HL-60 (cell line): Measurements from ENCODE around the gene RFWD3.

ENCODE experiments used
- GABPA ChIP-seq: IDR thresholded peaks from 2 replicates; pipeline ENCODE4 v1.6.1; 2012; ENCODE audit warnings: low read depth
- TF ChIP-seq, protein P1 (sequence below): IDR thresholded peaks from one replicate; pipeline ENCODE4 v1.5.1; 2011; ENCODE audit warnings: low read length, control low read depth, inconsistent platforms; ENCODE audit not compliant: insufficient read depth
- TF ChIP-seq, protein P2 (sequence below): IDR thresholded peaks from 2 replicates; pipeline ENCODE4 v1.6.1; 2012; ENCODE audit warnings: low read depth; ENCODE audit not compliant: insufficient replicate concordance

DNA sequence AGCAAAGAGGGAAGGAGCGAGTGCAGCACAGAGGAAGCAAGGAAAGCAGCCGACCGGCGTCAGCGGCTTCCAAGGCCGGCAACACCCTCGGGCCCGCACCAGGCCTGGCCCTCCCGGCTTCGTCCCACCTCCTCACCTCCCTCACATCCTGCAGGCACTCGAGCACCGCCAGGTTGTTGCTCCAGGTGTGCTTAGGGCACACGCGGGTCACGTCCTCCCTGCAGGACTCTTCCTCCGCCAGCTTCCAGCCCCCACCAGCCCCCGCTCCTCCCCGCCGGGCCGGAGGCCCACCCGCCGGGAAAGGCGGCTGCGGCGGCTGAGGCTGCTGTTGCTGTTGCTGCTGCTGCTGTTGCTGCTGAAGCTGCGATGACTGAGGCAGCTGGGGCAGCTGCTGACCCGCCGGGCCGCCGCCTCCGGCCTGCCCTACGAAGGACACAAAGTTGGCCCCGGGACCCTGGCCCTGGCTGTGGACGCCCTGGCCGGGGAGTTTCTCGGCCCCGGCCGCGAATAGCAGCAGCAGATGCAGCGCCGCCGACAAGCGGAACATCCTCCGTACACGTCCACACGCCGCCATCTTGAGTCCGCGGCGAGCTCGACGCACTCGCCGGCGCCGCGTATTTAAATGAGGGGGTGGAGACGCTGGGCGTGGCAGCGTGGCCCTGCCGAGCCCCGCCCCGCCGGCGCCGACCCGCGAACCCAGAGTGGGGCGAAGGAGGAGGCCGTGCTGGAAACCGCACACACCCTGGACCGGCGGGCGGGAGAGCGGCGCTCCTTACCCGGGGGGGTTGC, 60.0 kb downstream of the RFWD3 start, which contains the start of gene GLG1:
- TF ChIP-seq, protein P1, sequence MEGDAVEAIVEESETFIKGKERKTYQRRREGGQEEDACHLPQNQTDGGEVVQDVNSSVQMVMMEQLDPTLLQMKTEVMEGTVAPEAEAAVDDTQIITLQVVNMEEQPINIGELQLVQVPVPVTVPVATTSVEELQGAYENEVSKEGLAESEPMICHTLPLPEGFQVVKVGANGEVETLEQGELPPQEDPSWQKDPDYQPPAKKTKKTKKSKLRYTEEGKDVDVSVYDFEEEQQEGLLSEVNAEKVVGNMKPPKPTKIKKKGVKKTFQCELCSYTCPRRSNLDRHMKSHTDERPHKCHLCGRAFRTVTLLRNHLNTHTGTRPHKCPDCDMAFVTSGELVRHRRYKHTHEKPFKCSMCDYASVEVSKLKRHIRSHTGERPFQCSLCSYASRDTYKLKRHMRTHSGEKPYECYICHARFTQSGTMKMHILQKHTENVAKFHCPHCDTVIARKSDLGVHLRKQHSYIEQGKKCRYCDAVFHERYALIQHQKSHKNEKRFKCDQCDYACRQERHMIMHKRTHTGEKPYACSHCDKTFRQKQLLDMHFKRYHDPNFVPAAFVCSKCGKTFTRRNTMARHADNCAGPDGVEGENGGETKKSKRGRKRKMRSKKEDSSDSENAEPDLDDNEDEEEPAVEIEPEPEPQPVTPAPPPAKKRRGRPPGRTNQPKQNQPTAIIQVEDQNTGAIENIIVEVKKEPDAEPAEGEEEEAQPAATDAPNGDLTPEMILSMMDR = no peak
- TF ChIP-seq, protein P2, sequence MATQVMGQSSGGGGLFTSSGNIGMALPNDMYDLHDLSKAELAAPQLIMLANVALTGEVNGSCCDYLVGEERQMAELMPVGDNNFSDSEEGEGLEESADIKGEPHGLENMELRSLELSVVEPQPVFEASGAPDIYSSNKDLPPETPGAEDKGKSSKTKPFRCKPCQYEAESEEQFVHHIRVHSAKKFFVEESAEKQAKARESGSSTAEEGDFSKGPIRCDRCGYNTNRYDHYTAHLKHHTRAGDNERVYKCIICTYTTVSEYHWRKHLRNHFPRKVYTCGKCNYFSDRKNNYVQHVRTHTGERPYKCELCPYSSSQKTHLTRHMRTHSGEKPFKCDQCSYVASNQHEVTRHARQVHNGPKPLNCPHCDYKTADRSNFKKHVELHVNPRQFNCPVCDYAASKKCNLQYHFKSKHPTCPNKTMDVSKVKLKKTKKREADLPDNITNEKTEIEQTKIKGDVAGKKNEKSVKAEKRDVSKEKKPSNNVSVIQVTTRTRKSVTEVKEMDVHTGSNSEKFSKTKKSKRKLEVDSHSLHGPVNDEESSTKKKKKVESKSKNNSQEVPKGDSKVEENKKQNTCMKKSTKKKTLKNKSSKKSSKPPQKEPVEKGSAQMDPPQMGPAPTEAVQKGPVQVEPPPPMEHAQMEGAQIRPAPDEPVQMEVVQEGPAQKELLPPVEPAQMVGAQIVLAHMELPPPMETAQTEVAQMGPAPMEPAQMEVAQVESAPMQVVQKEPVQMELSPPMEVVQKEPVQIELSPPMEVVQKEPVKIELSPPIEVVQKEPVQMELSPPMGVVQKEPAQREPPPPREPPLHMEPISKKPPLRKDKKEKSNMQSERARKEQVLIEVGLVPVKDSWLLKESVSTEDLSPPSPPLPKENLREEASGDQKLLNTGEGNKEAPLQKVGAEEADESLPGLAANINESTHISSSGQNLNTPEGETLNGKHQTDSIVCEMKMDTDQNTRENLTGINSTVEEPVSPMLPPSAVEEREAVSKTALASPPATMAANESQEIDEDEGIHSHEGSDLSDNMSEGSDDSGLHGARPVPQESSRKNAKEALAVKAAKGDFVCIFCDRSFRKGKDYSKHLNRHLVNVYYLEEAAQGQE = peak; percentile 66
- no peak for TF ChIP-seq GABPA
